ENCODE data around the gene CDK17.

- no peak for TF ChIP-seq POLR2AphosphoS5 (IDR thresholded peaks at IDR 0.05)
- TF ChIP-seq, protein P1, sequence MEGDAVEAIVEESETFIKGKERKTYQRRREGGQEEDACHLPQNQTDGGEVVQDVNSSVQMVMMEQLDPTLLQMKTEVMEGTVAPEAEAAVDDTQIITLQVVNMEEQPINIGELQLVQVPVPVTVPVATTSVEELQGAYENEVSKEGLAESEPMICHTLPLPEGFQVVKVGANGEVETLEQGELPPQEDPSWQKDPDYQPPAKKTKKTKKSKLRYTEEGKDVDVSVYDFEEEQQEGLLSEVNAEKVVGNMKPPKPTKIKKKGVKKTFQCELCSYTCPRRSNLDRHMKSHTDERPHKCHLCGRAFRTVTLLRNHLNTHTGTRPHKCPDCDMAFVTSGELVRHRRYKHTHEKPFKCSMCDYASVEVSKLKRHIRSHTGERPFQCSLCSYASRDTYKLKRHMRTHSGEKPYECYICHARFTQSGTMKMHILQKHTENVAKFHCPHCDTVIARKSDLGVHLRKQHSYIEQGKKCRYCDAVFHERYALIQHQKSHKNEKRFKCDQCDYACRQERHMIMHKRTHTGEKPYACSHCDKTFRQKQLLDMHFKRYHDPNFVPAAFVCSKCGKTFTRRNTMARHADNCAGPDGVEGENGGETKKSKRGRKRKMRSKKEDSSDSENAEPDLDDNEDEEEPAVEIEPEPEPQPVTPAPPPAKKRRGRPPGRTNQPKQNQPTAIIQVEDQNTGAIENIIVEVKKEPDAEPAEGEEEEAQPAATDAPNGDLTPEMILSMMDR (IDR thresholded peaks at IDR 0.05): no peak
These were observed 30.8 kb upstream of the CDK17 start for GRCh38 chr12:96431067-96431466.
